ENCODE measurements around the gene COLQ. TPM values are rescaled to one million over a fixed set of nuclear protein-coding genes. Genes with fewer than 3 reads are reported as not detected.

COLQ gene
- 1 to 10 TPM; 1.1 to 3.0 (median 1.5) TPM for total RNA-seq
- long read RNA-seq, donor 1, partial matches to known transcripts: 0 of 2 reads
- long read RNA-seq, donor 1, other reads (novel, unspliced or antisense): 0 of 2 reads
- long read RNA-seq, donor 2: 0 reads

DNA sequence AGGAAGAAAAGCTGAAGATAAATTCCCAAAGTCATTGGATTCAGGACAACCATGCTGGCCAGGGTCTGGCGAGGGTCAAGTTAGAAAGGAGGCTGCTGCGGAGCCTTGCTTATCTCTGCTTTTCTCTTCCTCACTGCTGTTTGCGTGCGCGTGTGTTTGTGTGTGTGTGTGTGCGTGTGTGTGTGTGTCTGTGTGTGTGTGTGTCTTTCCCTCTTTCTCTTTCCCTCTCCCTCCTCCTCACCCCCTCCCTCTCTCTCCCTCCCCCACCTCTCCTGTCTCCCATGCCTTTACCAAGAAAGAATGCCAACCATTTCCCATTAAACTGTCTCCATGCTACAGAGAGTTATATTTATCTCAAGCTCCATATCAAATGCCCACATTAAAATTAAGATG is at the start of gene COLQ:
TSS of gene COLQ (minus strand) at position 134 of the 393 bp plus-strand sequence. CDS start at position 53, 81 bp downstream.
- TF ChIP-seq, protein P1, sequence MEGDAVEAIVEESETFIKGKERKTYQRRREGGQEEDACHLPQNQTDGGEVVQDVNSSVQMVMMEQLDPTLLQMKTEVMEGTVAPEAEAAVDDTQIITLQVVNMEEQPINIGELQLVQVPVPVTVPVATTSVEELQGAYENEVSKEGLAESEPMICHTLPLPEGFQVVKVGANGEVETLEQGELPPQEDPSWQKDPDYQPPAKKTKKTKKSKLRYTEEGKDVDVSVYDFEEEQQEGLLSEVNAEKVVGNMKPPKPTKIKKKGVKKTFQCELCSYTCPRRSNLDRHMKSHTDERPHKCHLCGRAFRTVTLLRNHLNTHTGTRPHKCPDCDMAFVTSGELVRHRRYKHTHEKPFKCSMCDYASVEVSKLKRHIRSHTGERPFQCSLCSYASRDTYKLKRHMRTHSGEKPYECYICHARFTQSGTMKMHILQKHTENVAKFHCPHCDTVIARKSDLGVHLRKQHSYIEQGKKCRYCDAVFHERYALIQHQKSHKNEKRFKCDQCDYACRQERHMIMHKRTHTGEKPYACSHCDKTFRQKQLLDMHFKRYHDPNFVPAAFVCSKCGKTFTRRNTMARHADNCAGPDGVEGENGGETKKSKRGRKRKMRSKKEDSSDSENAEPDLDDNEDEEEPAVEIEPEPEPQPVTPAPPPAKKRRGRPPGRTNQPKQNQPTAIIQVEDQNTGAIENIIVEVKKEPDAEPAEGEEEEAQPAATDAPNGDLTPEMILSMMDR (IDR thresholded peaks at IDR 0.05): no peak
- H3K4me1 ChIP-seq (ENCODE audit: low read depth): no peaks in the 10 kb centered on the region
- H3K4me3 ChIP-seq: no peak within 1 kb of the TSS
- DNase-seq: no peak
- H3K9me3 ChIP-seq: no peaks in the 10 kb centered on the region
- no peak for ATAC-seq
- intact Hi-C loops (cut with DNase I, micrococcal nuclease): no loop called here
- H3K36me3 ChIP-seq (ENCODE audit: low read depth): no peaks in the 10 kb centered on the region

DNA sequence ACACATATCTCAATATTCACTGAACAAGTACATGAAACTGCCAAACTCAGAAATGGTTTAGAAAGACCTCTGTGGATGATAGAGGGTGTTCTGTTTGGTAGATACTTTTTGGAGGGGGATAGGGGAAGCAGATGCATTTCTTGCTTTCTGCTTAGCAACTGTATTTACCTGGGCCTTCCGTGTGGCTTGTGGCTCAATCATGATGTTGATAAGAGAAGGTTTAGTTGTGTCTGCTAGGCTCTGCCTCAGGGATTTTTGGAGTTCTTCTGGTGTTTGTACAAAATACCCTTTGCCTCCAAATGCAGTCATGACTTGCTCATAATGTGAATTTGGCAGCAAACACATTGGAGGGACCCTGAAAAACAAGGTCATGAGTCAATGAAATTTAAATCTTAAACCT is 41.7 kb upstream of the COLQ start:
- Histone ChIP-seq H3K36me3 (ENCODE audit: low read depth) (peaks cover 11% of the 10 kb centered on the region), H3K4me1 (ENCODE audit: low read depth) (no peaks in the 10 kb centered on the region), H3K9me3 (no peaks in the 10 kb centered on the region), H3K4me3 (no peak overlapping the region)
- intact Hi-C loops (cut with DNase I, micrococcal nuclease): loop anchor here in 1 of 2 donors (10.0 kb wide), 1 partner anchor 318 kb away; no protein-coding TSS in a partner anchor
- no peak for DNase-seq
- TF ChIP-seq, protein P1 (IDR thresholded peaks at IDR 0.05): no peak
- ATAC-seq: no peak

DNA sequence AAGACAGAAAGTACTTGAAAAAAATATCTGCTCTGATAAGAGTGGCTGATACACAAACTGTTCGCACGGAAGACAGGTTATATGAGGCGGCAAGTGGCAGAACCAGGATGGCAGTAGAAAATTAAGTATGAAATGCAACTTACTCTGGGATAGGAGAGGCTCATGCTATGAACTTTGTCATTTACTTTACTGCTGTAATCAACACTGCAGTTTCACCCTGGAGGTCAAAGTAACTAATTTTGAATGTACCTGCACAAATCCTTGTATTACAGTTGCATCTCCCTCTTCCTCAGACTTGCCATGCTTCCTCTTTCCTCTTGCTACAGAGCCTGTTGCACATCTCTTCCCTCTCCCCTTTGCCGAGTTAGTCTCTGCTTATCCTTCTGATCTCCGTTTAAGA is 41.1 kb upstream of the COLQ start:
- Histone ChIP-seq H3K4me3 (no peak overlapping the region), H3K9me3 (no peaks in the 10 kb centered on the region), H3K36me3 (ENCODE audit: low read depth) (peaks cover 11% of the 10 kb centered on the region), H3K4me1 (ENCODE audit: low read depth) (no peaks in the 10 kb centered on the region)
- DNase-seq: peak in 1 of 3 donors; percentile 13
- ATAC-seq: peak; percentile 83
- intact Hi-C loops (cut with DNase I, micrococcal nuclease): loop anchor here in 1 of 2 donors (10.0 kb wide), 1 partner anchor 318 kb away; no protein-coding TSS in a partner anchor
- TF ChIP-seq, protein P1 (IDR thresholded peaks at IDR 0.05): no peak

DNA sequence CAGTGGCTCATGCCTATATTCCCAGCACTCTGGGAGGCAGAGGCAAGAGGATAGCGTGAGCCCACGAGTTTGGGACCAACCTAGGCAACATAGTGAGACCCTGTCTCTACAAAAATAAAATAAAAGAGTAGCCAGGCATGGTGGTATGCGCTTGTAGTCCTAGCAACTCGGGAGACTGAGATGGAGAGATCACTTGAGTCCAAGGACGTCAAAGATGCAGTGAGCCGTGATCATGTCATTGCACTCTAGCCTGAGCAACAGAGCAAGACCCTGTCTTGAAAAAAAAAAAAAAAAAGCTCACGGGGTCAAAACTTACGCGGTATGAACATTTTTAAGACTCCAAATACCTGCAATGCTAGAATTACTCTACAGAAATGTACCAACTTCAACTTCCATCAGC is 37.1 kb upstream of the COLQ start:
- H3K4me3 ChIP-seq: no peak overlapping the region
- no peaks in the 10 kb centered on the region for H3K9me3 ChIP-seq
- intact Hi-C loops (cut with DNase I, micrococcal nuclease): no loop called here
- H3K36me3 ChIP-seq (ENCODE audit: low read depth): no peaks in the 10 kb centered on the region
- no peak for ATAC-seq
- H3K4me1 ChIP-seq (ENCODE audit: low read depth): no peaks in the 10 kb centered on the region
- no peak for DNase-seq
- TF ChIP-seq, protein P1 (IDR thresholded peaks at IDR 0.05): no peak

DNA sequence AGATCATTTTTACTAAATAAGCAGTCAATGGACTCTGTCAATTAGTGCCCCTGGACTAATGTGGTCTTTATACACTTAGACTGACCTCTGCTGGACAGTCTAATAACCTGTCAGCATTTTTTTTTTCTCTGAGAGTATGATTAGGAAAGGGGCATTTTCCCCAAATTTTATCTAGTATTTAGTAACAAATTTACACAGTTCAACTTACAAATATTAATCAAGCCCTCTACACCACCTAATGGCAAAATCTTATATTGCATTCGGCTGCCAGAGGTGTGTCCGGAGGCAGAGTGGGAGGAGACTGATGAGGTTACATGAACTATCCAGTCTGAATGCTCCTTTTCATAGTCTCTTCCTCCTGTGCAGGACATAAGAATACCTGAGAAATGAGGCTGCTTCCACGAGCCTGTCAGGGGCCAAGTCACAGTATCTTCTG is 36.0 kb upstream of the COLQ start:
- Histone ChIP-seq H3K36me3 (ENCODE audit: low read depth) (no peaks in the 10 kb centered on the region), H3K4me3 (no peak overlapping the region), H3K9me3 (no peaks in the 10 kb centered on the region), H3K4me1 (ENCODE audit: low read depth) (no peaks in the 10 kb centered on the region)
- intact Hi-C loops (cut with DNase I, micrococcal nuclease): no loop called here
- DNase-seq (peak in 2 of 3 donors; percentile 35 to 86), ATAC-seq (peak; percentile 97)
- TF ChIP-seq, protein P1 (IDR thresholded peaks at IDR 0.05): peak; percentile 21

Measured in mucosa of descending colon (tissue), 3 donors.